H1 (cell line): ENCODE results near the gene CCDC38. TPM values are rescaled to one million over a fixed set of nuclear protein-coding genes. Genes with fewer than 3 reads are reported as not detected.
A peak's percentile ranks its signal among the peaks of the same experiment; 100 is the strongest.

Experiments used
- CTCF ChIA-PET: fragments of 300-600 bp; sonication (Branson Sonifier 250); formaldehyde crosslinking; loops from one replicate; lab custom pipeline; 2021; ENCODE audit not compliant: partially characterized antibody; lab: Charles Lee
- POLR2A ChIA-PET: fragments of 300-600 bp; sonication (Branson Sonifier 250); formaldehyde crosslinking; loops from one replicate; lab custom pipeline; 2021; ENCODE audit warnings: inconsistent platforms; ENCODE audit not compliant: partially characterized antibody; lab: Charles Lee
- DNase-seq, 2 experiments: peaks; one replicate each; pipeline versions ENCODE4 v3.0.0 to v3.0.0-alpha.2; 2010 to 2022; ENCODE audit warnings: low spot score in 2 of 2, low read depth in 1 of 2, mixed read lengths in 1 of 2
- FAIRE-seq: peaks from 2 replicates; lab custom pipeline; 2011; peaks lifted over from hg19 to GRCh38; lab: Jason Lieb, UNC
- H2AFZ ChIP-seq: 2 replicates; pipeline ENCODE4 v1.8.1; 2012; ENCODE audit warnings: low read length, inconsistent platforms
- H2AK5ac ChIP-seq: 2 replicates; pipeline ENCODE4 v1.6.1; 2013; ENCODE audit warnings: low read depth, low read length
- H2BK120ac ChIP-seq: replicated peaks from 2 replicates; pipeline ENCODE3; 2013; ENCODE audit warnings: low read depth, low read length, inconsistent platforms
- H2BK12ac ChIP-seq: 2 replicates; pipeline ENCODE4 v1.6.1; 2013; ENCODE audit warnings: low read depth, low read length
- H2BK15ac ChIP-seq: 2 replicates; pipeline ENCODE4 v1.6.1; 2013; ENCODE audit warnings: low read length
- H2BK20ac ChIP-seq: 2 replicates; pipeline ENCODE4 v1.6.1; 2013; ENCODE audit warnings: low read length
- H2BK5ac ChIP-seq: 2 replicates; pipeline ENCODE4 v1.6.1; 2013; ENCODE audit warnings: low read depth, low read length
- H3K14ac ChIP-seq: 2 replicates; pipeline ENCODE4 v1.6.1; 2013; ENCODE audit warnings: inconsistent platforms; ENCODE audit not compliant: insufficient read length
- H3K18ac ChIP-seq: 2 replicates; pipeline ENCODE4 v1.6.1; 2013; ENCODE audit warnings: low read length; ENCODE audit errors: extremely low read depth
- H3K23ac ChIP-seq: 2 replicates; pipeline ENCODE4 v1.6.1; 2013; ENCODE audit warnings: inconsistent platforms; ENCODE audit not compliant: insufficient read length
- H3K23me2 ChIP-seq: 2 replicates; pipeline ENCODE4 v1.6.1; 2013; ENCODE audit warnings: low read depth, low read length
- H3K27ac ChIP-seq: 2 replicates; pipeline ENCODE4 v1.6.1; 2011; ENCODE audit warnings: low read depth, low read length, inconsistent platforms
- H3K27me3 ChIP-seq, 4 experiments: replicated peaks in 1 of 4; 1 replicate in 1 of 4; 2 replicates in 3 of 4; pipeline versions ENCODE4 v1.6.1 to v1.8.1; 2011 to 2013; ENCODE audit warnings: low read length in 3 of 4, mild to moderate bottlenecking in 3 of 4, inconsistent platforms in 2 of 4, mixed read lengths in 2 of 4, moderate library complexity in 1 of 4; ENCODE audit not compliant: control insufficient read depth in 3 of 4, insufficient read depth in 3 of 4; ENCODE audit errors: extremely low read depth in 1 of 4
- H3K36me3 ChIP-seq, 4 experiments: 2 replicates each; pipeline versions ENCODE4 v1.6.1 to v1.8.1; 2011 to 2013; ENCODE audit warnings: mild to moderate bottlenecking in 4 of 4, low read length in 3 of 4, moderate library complexity in 2 of 4, control low read depth in 1 of 4, inconsistent platforms in 1 of 4; ENCODE audit not compliant: insufficient read depth in 4 of 4, control insufficient read depth in 2 of 4
- H3K4ac ChIP-seq: replicated peaks from 2 replicates; pipeline ENCODE3; 2013; ENCODE audit warnings: low read length, low read depth, mixed read lengths, inconsistent platforms; ENCODE audit not compliant: insufficient read length
- H3K4me1 ChIP-seq, 4 experiments: replicated peaks in 1 of 4; 1 replicate in 1 of 4; 2 replicates in 3 of 4; pipeline versions ENCODE4 v1.6.1 to v1.8.1; 2011 to 2013; ENCODE audit warnings: low read length in 3 of 4, inconsistent platforms in 2 of 4, mixed read lengths in 1 of 4; ENCODE audit not compliant: insufficient read depth in 4 of 4, control insufficient read depth in 3 of 4
- H3K4me2 ChIP-seq, 2 experiments: 2 replicates each; pipeline versions ENCODE4 v1.6.1 to v1.8.1; 2011 to 2013; ENCODE audit warnings: low read depth in 2 of 2, low read length in 2 of 2, control low read depth in 1 of 2, inconsistent platforms in 1 of 2, mild to moderate bottlenecking in 1 of 2; ENCODE audit not compliant: insufficient read depth in 1 of 2
- H3K4me3 ChIP-seq, 4 experiments: fragments of 200-600, 300-600 bp in 1 of 4; sonication (generic), shearing (Covaris generic), sonication (Bioruptor Twin) in 1 of 4; 2 replicates each; pipeline versions ENCODE4 v1.5.1 to v1.8.1; 2011 to 2016; ENCODE audit warnings: low read length in 4 of 4, low read depth in 3 of 4, control low read depth in 2 of 4, inconsistent platforms in 2 of 4, mild to moderate bottlenecking in 2 of 4, mixed read lengths in 1 of 4, moderate library complexity in 1 of 4; ENCODE audit not compliant: insufficient read depth in 2 of 4; ENCODE audit errors: extremely low read depth in 1 of 4
- H3K56ac ChIP-seq: replicated peaks from 2 replicates; pipeline ENCODE3; 2013; ENCODE audit warnings: low read depth, mild to moderate bottlenecking, mixed read lengths, low read length, inconsistent platforms; ENCODE audit not compliant: insufficient read length
- H3K79me1 ChIP-seq: 2 replicates; pipeline ENCODE4 v1.6.1; 2013; ENCODE audit warnings: low read depth, low read length, control low read depth
- H3K79me2 ChIP-seq, 2 experiments: 2 replicates each; pipeline versions ENCODE4 v1.6.1 to v1.8.1; 2012 to 2013; ENCODE audit warnings: low read length in 2 of 2, mild to moderate bottlenecking in 2 of 2, inconsistent platforms in 1 of 2; ENCODE audit not compliant: insufficient read depth in 2 of 2, control insufficient read depth in 1 of 2
- H3K9ac ChIP-seq, 4 experiments: replicated peaks in 1 of 4; 1 replicate in 1 of 4; 2 replicates in 3 of 4; pipeline versions ENCODE4 v1.6.1 to v1.8.1; 2011 to 2013; ENCODE audit warnings: low read depth in 3 of 4, low read length in 3 of 4, control low read depth in 2 of 4, mild to moderate bottlenecking in 2 of 4, moderate library complexity in 2 of 4, inconsistent platforms in 1 of 4; ENCODE audit errors: extremely low read depth in 1 of 4
- H3K9me3 ChIP-seq, 2 experiments: 2 replicates each; pipeline versions ENCODE4 v1.6.1 to v1.8.1; 2012 to 2013; ENCODE audit warnings: mild to moderate bottlenecking in 2 of 2, moderate library complexity in 2 of 2, control low read depth in 1 of 2, inconsistent platforms in 1 of 2, low read depth in 1 of 2, low read length in 1 of 2, mixed read lengths in 1 of 2; ENCODE audit not compliant: insufficient read depth in 2 of 2
- H4K20me1 ChIP-seq, 2 experiments: replicated peaks in 1 of 2; 2 replicates each; pipeline versions ENCODE3 to v1.8.1; 2011 to 2013; ENCODE audit warnings: inconsistent platforms in 2 of 2, low read length in 2 of 2, mild to moderate bottlenecking in 1 of 2; ENCODE audit not compliant: insufficient read depth in 2 of 2, control insufficient read depth in 1 of 2
- H4K5ac ChIP-seq: 2 replicates; pipeline ENCODE4 v1.6.1; 2013; ENCODE audit warnings: low read length, low read depth, mixed read lengths, inconsistent platforms; ENCODE audit not compliant: insufficient read length
- H4K8ac ChIP-seq: 2 replicates; pipeline ENCODE4 v1.8.0; 2013; ENCODE audit warnings: mild to moderate bottlenecking, moderate library complexity, low read length, inconsistent platforms; ENCODE audit not compliant: insufficient read depth; ENCODE audit errors: extremely low read depth
- H4K91ac ChIP-seq: replicated peaks from 2 replicates; pipeline ENCODE3; 2013; ENCODE audit warnings: low read length, mixed read lengths, inconsistent platforms; ENCODE audit not compliant: insufficient read length
- CBX8 ChIP-seq: fragments of 300-800, 300-1000 bp; sonication (generic); IDR thresholded peaks from 2 replicates; pipeline ENCODE4 v1.7.1; 2016; ENCODE audit warnings: low read depth, low read length, borderline replicate concordance
- RAD21 ChIP-seq, 2 experiments: IDR thresholded peaks in 1 of 2; conservative IDR thresholded peaks in 1 of 2; 2 replicates each; pipeline ENCODE4 v1.6.1; 2011; ENCODE audit warnings: low read depth in 2 of 2, low read length in 2 of 2, improper control_type of control experiment in 1 of 2, inconsistent platforms in 1 of 2, mild to moderate bottlenecking in 1 of 2, moderate library complexity in 1 of 2
- WGBS, 2 experiments: shearing (Covaris generic) in 1 of 2; methylation state at CpG; one replicate each; pipeline versions ENCODE4 v1.1.6 to v1.1.7; 2013 to 2015; ENCODE audit warnings: low lambda C conversion rate in 2 of 2, mixed read lengths in 2 of 2, inconsistent platforms in 1 of 2, low coverage in 1 of 2, missing lambda C conversion rate in 1 of 2; ENCODE audit not compliant: insufficient replicate concordance in 2 of 2, insufficient coverage in 1 of 2, insufficient read length in 1 of 2; ENCODE audit errors: extremely low coverage in 1 of 2, missing lambda C conversion rate in 1 of 2; 5-methylcytosine and 5-hydroxymethylcytosine counted together
- polyA plus RNA-seq, 7 experiments: library from polyadenylated mRNA; depleted of rRNA in 3 of 7; stranded (reverse) in 5 of 7; unstranded in 2 of 7; fragments of >200 nt in 5 of 7; fragments of 200-250 nt in 2 of 7; gene quantifications; 1 replicate in 5 of 7; 2 replicates in 1 of 7; 4 replicates in 1 of 7; pipeline versions ENCODE4 v1.2.1 to v1.2.3, GENCODE V29; 2011 to 2013; ENCODE audit warnings: missing spikeins in 2 of 7, mixed read lengths in 2 of 7
- total RNA-seq: library from RNA; stranded (reverse); fragmentation: NEBNext Ultra II Directional; extraction: Animal tissue kit (Norgen Biotek cat#: 25700); gene quantifications from 2 replicates; pipeline ENCODE4 v1.2.1, GENCODE V29; 2021
- TF ChIP-seq, protein P1 (sequence below), 3 experiments: IDR thresholded peaks; 1 replicate in 2 of 3; 2 replicates in 1 of 3; pipeline versions ENCODE4 v1.5.1 to v1.6.1; 2011; ENCODE audit warnings: low read length in 3 of 3, mild to moderate bottlenecking in 3 of 3, inconsistent platforms in 2 of 3, low read depth in 1 of 3, moderate library complexity in 1 of 3; ENCODE audit not compliant: insufficient read depth in 1 of 3; ENCODE audit errors: control extremely low read depth in 1 of 3

Gene CCDC38
- total and polyA plus RNA-seq, 2 of the 8 experiments (the other 6 are each of a cell fraction or from before 2014, with no cell fraction given), result not detected

DNA sequence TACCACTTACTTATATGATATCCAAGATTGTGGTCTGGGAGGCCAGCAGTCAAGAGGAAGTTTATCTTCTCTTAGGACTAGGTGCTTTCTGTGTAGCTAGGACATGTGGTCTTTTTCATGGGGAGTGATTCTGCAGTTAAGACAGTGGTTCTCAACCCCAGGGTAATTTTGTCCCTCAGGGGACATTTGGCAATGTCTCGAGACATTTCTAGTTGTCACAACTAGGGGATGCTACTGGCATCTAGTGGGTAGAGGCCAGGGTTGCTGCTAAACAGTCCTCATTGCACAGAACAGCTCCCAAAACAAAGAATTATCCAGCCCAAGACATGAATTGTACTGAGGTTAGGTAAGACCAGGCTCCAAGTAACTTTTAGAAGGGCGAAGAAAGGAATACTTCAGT lies 20.7 kb upstream of the CCDC38 start:
- H4K91ac ChIP-seq, result no peak overlapping the region
- no peak overlapping the region for H3K4me2 ChIP-seq
- H3K27me3 ChIP-seq, result no peaks in the 10 kb centered on the region
- no peak overlapping the region for H4K8ac ChIP-seq
- no peak for DNase-seq
- H3K23ac ChIP-seq, result no peak overlapping the region
- no peak overlapping the region for H2AFZ ChIP-seq
- H2BK120ac ChIP-seq, result no peak overlapping the region
- no peak overlapping the region for H3K18ac ChIP-seq
- H3K4ac ChIP-seq, result no peak overlapping the region
- H3K27ac ChIP-seq, result no peak overlapping the region
- POLR2A ChIA-PET, result interaction anchor here (1.0 kb wide), 1 partner anchor 21 kb away, joined by 4 read pairs; the partner anchor contains the start of genes AMDHD1 and CCDC38
- H3K4me3 ChIP-seq, result no peak overlapping the region
- peak; percentile 32 for FAIRE-seq
- TF ChIP-seq CBX8 (no peak), RAD21 (IDR thresholded peaks at IDR 0.05 in 1 of 2, conservative IDR thresholded peaks at IDR 0.05 in 1 of 2; ENCODE audit: low read depth in 2 of 2, low read length in 2 of 2) (peak; percentile 58 to 74)
- TF ChIP-seq, protein P1, sequence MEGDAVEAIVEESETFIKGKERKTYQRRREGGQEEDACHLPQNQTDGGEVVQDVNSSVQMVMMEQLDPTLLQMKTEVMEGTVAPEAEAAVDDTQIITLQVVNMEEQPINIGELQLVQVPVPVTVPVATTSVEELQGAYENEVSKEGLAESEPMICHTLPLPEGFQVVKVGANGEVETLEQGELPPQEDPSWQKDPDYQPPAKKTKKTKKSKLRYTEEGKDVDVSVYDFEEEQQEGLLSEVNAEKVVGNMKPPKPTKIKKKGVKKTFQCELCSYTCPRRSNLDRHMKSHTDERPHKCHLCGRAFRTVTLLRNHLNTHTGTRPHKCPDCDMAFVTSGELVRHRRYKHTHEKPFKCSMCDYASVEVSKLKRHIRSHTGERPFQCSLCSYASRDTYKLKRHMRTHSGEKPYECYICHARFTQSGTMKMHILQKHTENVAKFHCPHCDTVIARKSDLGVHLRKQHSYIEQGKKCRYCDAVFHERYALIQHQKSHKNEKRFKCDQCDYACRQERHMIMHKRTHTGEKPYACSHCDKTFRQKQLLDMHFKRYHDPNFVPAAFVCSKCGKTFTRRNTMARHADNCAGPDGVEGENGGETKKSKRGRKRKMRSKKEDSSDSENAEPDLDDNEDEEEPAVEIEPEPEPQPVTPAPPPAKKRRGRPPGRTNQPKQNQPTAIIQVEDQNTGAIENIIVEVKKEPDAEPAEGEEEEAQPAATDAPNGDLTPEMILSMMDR (IDR thresholded peaks at IDR 0.05; ENCODE audit: control extremely low read depth in 1 of 3, insufficient read depth in 1 of 3, low read depth in 1 of 3, low read length in 3 of 3), result peak in 2 of 3 experiments; percentile 53 to 54; a peak in 3 of 4 replicates
- H3K23me2 ChIP-seq, result no peaks in the 10 kb centered on the region
- H2AK5ac ChIP-seq, result no peak overlapping the region
- no peaks in the 10 kb centered on the region for H3K36me3 ChIP-seq
- no peak overlapping the region for H3K56ac ChIP-seq
- H3K79me2 ChIP-seq, result no peaks in the 10 kb centered on the region
- CTCF ChIA-PET, result interaction anchor here (1.1 to 17.8 kb wide), 7 partner anchors 10 to 554 kb away, joined by 3 to 149 read pairs (median 19); partner anchors contain the start of genes AMDHD1, CCDC38 and HAL
- H2BK20ac ChIP-seq, result no peak overlapping the region
- H3K79me1 ChIP-seq, result no peaks in the 10 kb centered on the region
- WGBS, 2 experiments, result 98% methylated on average over 2 of the region's 2 CpGs; no CpG with 5 or more reads in 1 of the 2 experiments
- H2BK5ac ChIP-seq, result no peak overlapping the region
- no peak overlapping the region for H2BK12ac ChIP-seq
- H4K5ac ChIP-seq, result no peak overlapping the region
- H3K9ac ChIP-seq, result no peak overlapping the region
- H2BK15ac ChIP-seq, result no peak overlapping the region
- no peak overlapping the region for H3K14ac ChIP-seq
- no peaks in the 10 kb centered on the region for H3K4me1 ChIP-seq
- H3K9me3 ChIP-seq, result no peaks in the 10 kb centered on the region
- H4K20me1 ChIP-seq, result no peaks in the 10 kb centered on the region
